Hypothalamus (tissue), 51 donors: ENCODE results near the gene SLC13A5.
"Not testable (repeated sequence)": the region's sequence is repeated elsewhere in the genome, so short reads cannot be mapped to it uniquely, and the experiment has no call there.

Experiments
- DNase-seq, 51 donors: peaks; one replicate each; lab custom pipeline; 2025; lab: John Stamatoyannopoulos, UW

Gene SLC13A5

GRCh38 chr17:6667516-6667915, 45.7 kb downstream of the SLC13A5 start:
- DNase-seq = no peak

DNA sequence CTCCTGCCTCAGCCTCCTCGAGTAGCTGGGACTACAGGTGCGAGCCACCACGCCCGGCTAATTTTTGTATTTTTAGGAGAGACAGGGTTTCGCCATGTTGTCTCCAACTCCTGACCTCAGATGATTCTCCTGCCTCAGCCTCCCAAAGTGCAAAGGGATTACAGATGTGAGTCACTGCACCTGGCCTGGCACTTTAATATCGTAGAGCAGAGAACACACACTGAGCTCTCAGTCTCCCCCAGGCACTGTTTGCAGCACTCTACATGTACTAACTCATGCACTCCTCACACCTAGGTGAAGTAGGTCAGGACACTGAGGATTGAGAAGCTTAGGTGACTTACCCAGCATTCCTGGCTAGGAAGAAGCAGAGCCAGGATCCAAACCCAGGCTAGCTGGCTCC, 46.6 kb downstream of the SLC13A5 start:
- DNase-seq = no peak

DNA sequence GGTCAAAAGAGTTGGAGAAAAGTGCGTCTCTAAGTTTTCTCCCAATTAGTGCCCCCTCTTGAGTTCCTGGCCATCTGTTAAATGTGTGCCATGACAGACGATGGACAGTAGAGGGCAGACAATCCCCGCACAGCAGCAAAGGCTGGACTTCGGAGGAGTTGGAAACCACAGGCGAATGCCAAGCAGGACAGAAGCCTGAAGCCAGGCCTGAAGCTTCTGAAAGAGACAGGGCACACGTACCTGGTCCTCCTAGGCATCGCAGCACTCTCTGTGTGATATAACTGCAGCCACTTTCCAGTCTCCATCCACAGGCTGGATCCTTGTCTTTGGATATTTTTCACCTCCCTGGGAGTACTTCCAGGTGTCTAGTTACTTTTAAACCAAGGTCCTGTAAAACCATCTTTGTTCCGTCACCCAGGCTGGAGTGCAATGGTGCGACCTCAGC, 47.1 kb downstream of the SLC13A5 start:
- DNase-seq = peak in 45 of 51 donors; percentile 11 to 77 (median 55)

GRCh38 chr17:6663200-6663599, 50.0 kb downstream of the SLC13A5 start:
- DNase-seq = not testable (repeated sequence)

DNA sequence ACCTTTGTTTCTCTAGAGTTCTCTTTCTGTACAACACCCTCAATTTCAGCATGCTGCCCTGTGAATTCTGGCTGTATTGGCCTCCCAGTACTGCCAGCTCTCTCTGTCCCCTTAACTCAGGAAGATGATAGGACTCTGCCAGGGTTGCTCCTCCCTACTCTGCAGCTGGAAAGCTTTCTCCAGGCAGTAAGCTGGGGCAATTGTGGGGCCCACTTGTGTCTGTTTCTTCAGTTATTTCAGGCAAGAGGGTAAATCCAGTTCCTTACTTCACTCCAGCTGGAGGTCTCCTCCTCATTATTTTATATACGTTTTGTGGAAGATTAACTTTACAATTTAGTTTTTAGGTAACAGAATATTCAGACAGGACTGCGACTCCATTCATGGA, 51.7 kb downstream of the SLC13A5 start:
- DNase-seq = no peak

DNA sequence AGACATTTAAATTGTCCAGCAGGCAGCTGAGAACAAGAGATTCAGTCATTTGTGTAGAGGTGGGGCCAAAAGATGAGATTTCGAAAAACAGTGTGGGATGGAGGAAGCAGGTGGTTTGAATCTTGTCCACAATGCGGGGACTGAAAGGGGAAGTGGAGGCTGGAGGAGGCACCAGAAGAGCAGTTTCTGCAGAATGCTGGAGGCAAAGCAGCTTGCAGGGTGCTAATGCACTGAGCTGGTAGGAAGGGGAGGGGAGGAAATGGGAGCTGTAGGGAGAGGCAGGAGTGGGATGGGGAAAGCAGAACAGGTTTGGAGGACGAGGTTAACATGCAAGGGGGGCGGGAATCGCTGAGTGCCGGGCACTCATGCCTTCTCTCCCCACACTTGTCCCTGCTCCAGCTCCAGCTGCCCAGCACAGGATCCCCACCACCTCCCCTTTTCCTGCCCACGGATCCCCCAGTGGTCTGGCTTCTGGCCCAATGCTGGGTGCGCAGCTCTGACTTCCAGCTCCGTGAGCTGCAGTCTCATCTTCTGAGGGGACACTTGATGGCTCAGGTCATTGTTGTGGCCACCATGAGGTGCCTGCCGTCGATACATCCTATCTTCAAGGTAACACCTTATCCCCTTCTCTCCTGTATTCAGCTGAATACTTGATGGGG, 52.2 kb downstream of the SLC13A5 start:
- DNase-seq = peak in 1 of 51 donors; percentile 27

- no peak for DNase-seq
These were observed 53.1 kb downstream of the SLC13A5 start for GRCh38 chr17:6660101-6660500.

DNA sequence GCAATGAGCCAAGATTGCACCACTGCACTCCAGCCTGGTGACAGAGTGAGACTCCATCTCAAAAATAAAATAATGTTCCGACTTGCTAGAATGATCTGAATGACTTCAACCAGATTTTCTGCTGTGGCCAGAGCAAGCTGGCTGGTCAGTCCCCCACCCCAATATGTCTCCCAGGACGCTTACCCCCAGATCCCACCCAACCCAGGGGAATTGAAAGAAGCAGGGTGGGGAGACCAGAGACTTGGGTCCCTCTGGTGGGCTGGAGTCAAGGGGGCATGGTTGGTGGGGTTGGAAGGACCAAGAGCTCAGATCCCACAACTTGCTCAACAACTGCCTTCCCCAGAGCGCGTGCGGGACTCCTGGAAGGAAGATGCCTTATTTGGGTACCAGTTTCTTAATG, 54.8 kb downstream of the SLC13A5 start:
- DNase-seq = not testable (repeated sequence)

GRCh38 chr17:6657633-6658287, 55.4 kb downstream of the SLC13A5 start:
- DNase-seq = peak in 1 of 51 donors; percentile 41

- peak in 1 of 51 donors; percentile 45 for DNase-seq
These were observed 56.2 kb downstream of the SLC13A5 start for GRCh38 chr17:6656797-6657632.

GRCh38 chr17:6655732-6656361, 57.3 kb downstream of the SLC13A5 start:
- peak in 1 of 51 donors; percentile 40 for DNase-seq

- DNase-seq = peak in 4 of 51 donors; percentile 24 to 40 (median 33)
These were observed 58.1 kb downstream of the SLC13A5 start for GRCh38 chr17:6654841-6655731.

DNA sequence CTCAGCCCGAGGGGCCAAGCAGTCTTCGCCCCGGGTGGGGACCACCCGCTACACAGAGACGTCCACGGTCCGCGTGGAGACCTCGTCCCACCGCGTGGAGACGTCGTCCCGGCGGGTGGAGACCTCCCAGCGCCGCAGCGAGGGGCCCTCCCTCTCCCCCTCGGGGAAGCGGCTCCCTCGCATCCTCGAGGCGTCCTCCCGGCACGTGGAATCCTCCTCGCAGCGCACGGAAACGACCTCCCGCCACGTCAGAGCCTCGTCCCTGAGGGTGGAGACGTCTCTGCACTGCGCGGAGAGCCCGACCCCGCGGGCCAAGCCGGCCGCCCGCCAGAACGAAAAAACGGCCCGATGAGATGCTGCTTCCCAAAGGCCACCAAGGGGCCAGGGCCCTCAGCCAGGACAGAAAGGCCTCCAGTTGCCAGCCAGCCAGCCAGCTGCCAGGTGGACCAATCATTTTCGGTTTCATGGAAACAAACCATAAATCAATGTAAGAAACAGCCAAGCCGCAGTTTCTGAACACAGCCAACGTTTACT, 61.2 kb downstream of the SLC13A5 start:
- peak in 4 of 51 donors; percentile 29 to 50 (median 34) for DNase-seq

DNA sequence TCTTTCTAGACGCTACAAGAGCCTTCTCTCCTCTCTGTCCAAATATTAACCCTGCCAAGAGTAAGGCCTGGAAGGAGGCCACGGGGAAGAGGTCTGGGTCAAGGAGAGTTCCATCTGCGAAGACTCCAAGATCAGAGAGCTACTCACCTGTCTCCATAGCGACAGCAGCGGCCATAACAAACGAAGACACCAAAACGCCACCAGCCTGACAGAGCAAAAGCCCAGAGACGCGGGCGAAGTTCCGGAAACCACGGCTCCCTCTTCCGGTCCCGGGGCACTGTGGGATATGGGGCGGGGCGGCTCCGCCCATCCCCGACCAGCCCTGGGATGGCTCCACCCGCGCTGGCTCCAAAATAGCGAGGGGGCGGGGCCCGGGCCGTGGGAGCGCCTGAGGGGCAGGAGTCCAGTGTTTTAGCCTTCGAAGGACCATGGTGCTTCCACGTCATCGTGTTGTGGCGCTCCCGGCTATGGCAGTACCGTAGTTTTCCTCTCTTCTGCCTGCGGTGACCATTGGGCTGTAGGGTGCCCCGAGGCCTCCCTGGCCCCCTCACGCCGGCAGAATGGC, 61.7 kb downstream of the SLC13A5 start, which contains the start of the genes C17orf100 and MED31:
Gene C17orf100, plus strand, starts transcription at position 409 of the 565 bp plus-strand sequence. Its CDS starts 152 bp downstream, at position 561.
Gene MED31, minus strand, starts transcription at position 252 of the 565 bp plus-strand sequence. Its CDS starts 77 bp downstream, at position 175.
- DNase-seq = peak; percentile 53 to 97 (median 88)

- no peak for DNase-seq
These were observed 65.0 kb downstream of the SLC13A5 start for GRCh38 chr17:6648181-6648580.

GRCh38 chr17:6643451-6644125, 69.6 kb downstream of the SLC13A5 start:
- no peak for DNase-seq

DNA sequence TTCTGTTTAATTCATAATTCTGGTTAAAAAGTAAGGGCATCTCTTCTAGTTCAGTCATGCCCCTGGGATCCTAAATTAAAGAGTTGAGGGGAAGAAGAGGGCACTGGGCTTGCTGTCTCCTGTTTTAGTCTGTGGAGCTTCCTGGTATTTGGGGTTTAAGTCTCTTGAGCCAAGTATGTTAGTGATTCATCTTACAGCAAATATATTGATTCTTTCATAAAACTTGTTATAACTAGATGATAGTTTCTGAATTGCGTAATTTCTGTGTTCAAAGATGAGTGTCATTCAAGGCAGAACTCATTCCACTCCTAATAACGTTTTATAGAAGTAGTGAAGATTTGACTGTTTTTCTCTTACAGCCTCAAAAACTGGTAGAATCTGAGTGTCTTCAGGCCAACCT, 70.6 kb downstream of the SLC13A5 start:
- no peak for DNase-seq

- DNase-seq = no peak
These were observed 71.8 kb downstream of the SLC13A5 start for GRCh38 chr17:6641247-6641863.
